H9 (cell line): ENCODE data around the gene RABGAP1L. TPM values are rescaled to one million over a fixed set of nuclear protein-coding genes. Genes with fewer than 3 reads are reported as not detected.

Source experiments
- DNase-seq: peaks from one replicate; pipeline ENCODE4 v3.0.0-alpha.2; 2017
- H2AFZ ChIP-seq: one replicate; pipeline ENCODE4 v1.6.1; 2013; ENCODE audit warnings: mild to moderate bottlenecking, low read length, control low read depth, moderate library complexity
- H2AK5ac ChIP-seq: 2 replicates; pipeline ENCODE4 v1.6.1; 2013; ENCODE audit warnings: low read length, control low read depth, mixed read lengths; ENCODE audit not compliant: insufficient read length
- H2BK120ac ChIP-seq: one replicate; pipeline ENCODE4 v1.6.1; 2013; ENCODE audit warnings: low read depth, mild to moderate bottlenecking, low read length, control low read depth, inconsistent platforms; ENCODE audit not compliant: poor library complexity, severe bottlenecking
- H2BK12ac ChIP-seq: 2 replicates; pipeline ENCODE4 v1.6.1; 2013; ENCODE audit warnings: low read length, control low read depth, mixed read lengths, low read depth; ENCODE audit not compliant: insufficient read length
- H2BK15ac ChIP-seq: 2 replicates; pipeline ENCODE4 v1.6.1; 2013; ENCODE audit warnings: low read depth, low read length, control low read depth
- H2BK20ac ChIP-seq: one replicate; pipeline ENCODE4 v1.6.1; 2013; ENCODE audit warnings: low read depth, mild to moderate bottlenecking, low read length, control low read depth, inconsistent platforms; ENCODE audit not compliant: poor library complexity, severe bottlenecking
- H2BK5ac ChIP-seq: 2 replicates; pipeline ENCODE4 v1.6.1; 2013; ENCODE audit warnings: low read length, control low read depth, mixed read lengths; ENCODE audit not compliant: insufficient read length
- H3K14ac ChIP-seq: 2 replicates; pipeline ENCODE4 v1.6.1; 2013; ENCODE audit warnings: low read length, control low read depth; ENCODE audit not compliant: insufficient read depth
- H3K18ac ChIP-seq: 2 replicates; pipeline ENCODE4 v1.6.1; 2013; ENCODE audit warnings: low read depth, mild to moderate bottlenecking, mixed read lengths, low read length, control low read depth; ENCODE audit not compliant: insufficient read length
- H3K23ac ChIP-seq: 2 replicates; pipeline ENCODE4 v1.6.1; 2013; ENCODE audit warnings: low read length, control low read depth, mixed read lengths, low read depth; ENCODE audit not compliant: insufficient read length
- H3K23me2 ChIP-seq: 2 replicates; pipeline ENCODE4 v1.6.1; 2013; ENCODE audit warnings: low read depth, mild to moderate bottlenecking, mixed read lengths, low read length, control low read depth; ENCODE audit not compliant: insufficient read length, poor library complexity, severe bottlenecking
- H3K27ac ChIP-seq: 2 replicates; pipeline ENCODE4 v1.5.1; 2013; ENCODE audit warnings: low read length, control low read depth, mixed read lengths, low read depth; ENCODE audit not compliant: insufficient read length
- H3K27me3 ChIP-seq: 2 replicates; pipeline ENCODE4 v1.6.1; 2013; ENCODE audit warnings: low read length, control low read depth, inconsistent platforms; ENCODE audit not compliant: insufficient read depth
- H3K4ac ChIP-seq: 2 replicates; pipeline ENCODE4 v1.6.1; 2013; ENCODE audit warnings: low read depth, mild to moderate bottlenecking, control low read depth, inconsistent platforms, low read length, moderate library complexity
- H3K4me1 ChIP-seq: 2 replicates; pipeline ENCODE4 v1.6.1; 2013; ENCODE audit warnings: low read length, control low read depth, inconsistent platforms; ENCODE audit not compliant: insufficient read depth
- H3K4me2 ChIP-seq: 2 replicates; pipeline ENCODE4 v1.6.1; 2013; ENCODE audit warnings: low read length, control low read depth, mixed read lengths; ENCODE audit not compliant: insufficient read length, insufficient read depth
- H3K56ac ChIP-seq: 2 replicates; pipeline ENCODE4 v1.6.1; 2013; ENCODE audit warnings: low read depth, mild to moderate bottlenecking, mixed read lengths, low read length, control low read depth; ENCODE audit not compliant: insufficient read length
- H3K79me1 ChIP-seq: 2 replicates; pipeline ENCODE4 v1.6.1; 2013; ENCODE audit warnings: low read depth, mild to moderate bottlenecking, moderate library complexity, low read length, control low read depth, inconsistent platforms; ENCODE audit not compliant: insufficient read depth, poor library complexity, severe bottlenecking
- H3K79me2 ChIP-seq: 2 replicates; pipeline ENCODE4 v1.6.1; 2013; ENCODE audit warnings: low read length, control low read depth, inconsistent platforms; ENCODE audit not compliant: insufficient read depth
- H3K9ac ChIP-seq: 2 replicates; pipeline ENCODE4 v1.6.1; 2013; ENCODE audit warnings: low read length, control low read depth, mixed read lengths; ENCODE audit not compliant: insufficient read length; ENCODE audit errors: extremely low read depth
- H3K9me3 ChIP-seq: one replicate; pipeline ENCODE4 v1.6.1; 2013; ENCODE audit warnings: low read depth, low read length, inconsistent platforms; ENCODE audit not compliant: control insufficient read depth
- H3T11ph ChIP-seq: one replicate; pipeline ENCODE4 v1.6.1; 2013; ENCODE audit warnings: mild to moderate bottlenecking, low read length, control low read depth, inconsistent platforms
- H4K20me1 ChIP-seq: one replicate; pipeline ENCODE4 v1.6.1; 2013; ENCODE audit not compliant: control insufficient read depth, insufficient read length, insufficient read depth
- H4K5ac ChIP-seq: 2 replicates; pipeline ENCODE4 v1.6.1; 2013; ENCODE audit warnings: low read depth, mild to moderate bottlenecking, mixed read lengths, low read length, control low read depth; ENCODE audit not compliant: insufficient read length
- H4K8ac ChIP-seq: replicated peaks from 2 replicates; pipeline ENCODE4 v1.6.1; 2013; ENCODE audit warnings: low read length, control low read depth, mixed read lengths, low read depth; ENCODE audit not compliant: insufficient read length
- H4K91ac ChIP-seq: 2 replicates; pipeline ENCODE4 v1.6.1; 2013; ENCODE audit warnings: low read depth, mild to moderate bottlenecking, moderate library complexity, mixed read lengths, low read length, control low read depth; ENCODE audit not compliant: insufficient read length
- H3K27ac Mint-ChIP-seq, 3 experiments: 2 replicates in 2 of 3; 3 replicates in 1 of 3; pipeline ENCODE4 v1.8.0; 2020 to 2021; ENCODE audit warnings: mixed read lengths in 3 of 3, mild to moderate bottlenecking in 1 of 3, moderate library complexity in 1 of 3
- H3K27me3 Mint-ChIP-seq: 2 replicates; pipeline ENCODE4 v1.8.0; 2021; ENCODE audit warnings: low read depth, mild to moderate bottlenecking, moderate library complexity, mixed read lengths
- H3K36me3 Mint-ChIP-seq, 3 experiments: 2 replicates in 2 of 3; 3 replicates in 1 of 3; pipeline ENCODE4 v1.8.0; 2020 to 2021; ENCODE audit warnings: low read depth in 3 of 3, mixed read lengths in 3 of 3; ENCODE audit not compliant: insufficient read depth in 1 of 3
- H3K4me1 Mint-ChIP-seq, 2 experiments: 2 replicates each; pipeline ENCODE4 v1.8.0; 2020; ENCODE audit warnings: mixed read lengths in 2 of 2
- H3K4me3 Mint-ChIP-seq, 2 experiments: 2 replicates in 1 of 2; 3 replicates in 1 of 2; pipeline ENCODE4 v1.8.0; 2020 to 2021; ENCODE audit warnings: mild to moderate bottlenecking in 2 of 2, mixed read lengths in 2 of 2, moderate library complexity in 1 of 2
- H3K9me3 Mint-ChIP-seq, 2 experiments: 2 replicates in 1 of 2; 3 replicates in 1 of 2; pipeline ENCODE4 v1.8.0; 2020; ENCODE audit warnings: mild to moderate bottlenecking in 2 of 2, mixed read lengths in 2 of 2, moderate library complexity in 1 of 2
- CTCF ChIP-seq: fragments of 200-600 bp; sonication (generic); conservative IDR thresholded peaks from 3 replicates; pipeline ENCODE4 v1.8.0; 2021; ENCODE audit warnings: antibody characterized with exemption, mild to moderate bottlenecking
- WGBS: extraction: QIAGEN DNeasy Blood & Tissue Kit; methylation state at CpG from one replicate; pipeline ENCODE4 v1.1.7; 2013; ENCODE audit warnings: missing lambda C conversion rate, low lambda C conversion rate, mixed read lengths; ENCODE audit not compliant: insufficient read length; ENCODE audit errors: extremely low coverage; 5-methylcytosine and 5-hydroxymethylcytosine counted together
- total RNA-seq: library from RNA; stranded (reverse); gene quantifications from 2 replicates; pipeline ENCODE4 v1.2.1, GENCODE V29; 2021

The RABGAP1L gene
- total RNA-seq, 1 experiment from 2014 or later = 147 TPM

- Histone ChIP-seq H3K27ac (no peak overlapping the region), H3K27me3 (no peaks in the 10 kb centered on the region), H2AK5ac (no peak overlapping the region), H3K14ac (no peak overlapping the region), H3K4me2 (no peak overlapping the region), H3K4me1 (no peaks in the 10 kb centered on the region; the same call in 1 of the 2 replicates), H3K79me2 (no peaks in the 10 kb centered on the region), H4K8ac (no peak overlapping the region), H3K56ac (no peak overlapping the region), H3K18ac (peak overlapping the region; percentile 56), H3K9me3 (no peaks in the 10 kb centered on the region), H2AFZ (no peak overlapping the region), H3T11ph (no peak overlapping the region), H3K79me1 (no peaks in the 10 kb centered on the region), H2BK20ac (no peak overlapping the region), H4K91ac (no peak overlapping the region), H3K4ac (no peak overlapping the region), H4K20me1 (no peaks in the 10 kb centered on the region), H2BK120ac (no peak overlapping the region), H2BK5ac (no peak overlapping the region), H3K23ac (no peak overlapping the region), H3K9ac (no peak overlapping the region), H3K23me2 (no peaks in the 10 kb centered on the region), H2BK15ac (no peak overlapping the region), H4K5ac (no peak overlapping the region), H2BK12ac (no peak overlapping the region)
- no peaks in the 10 kb centered on the region for H3K36me3 Mint-ChIP-seq
- no peaks in the 10 kb centered on the region for H3K9me3 Mint-ChIP-seq
- H3K4me3 Mint-ChIP-seq = no peak overlapping the region
- H3K27me3 Mint-ChIP-seq = no peaks in the 10 kb centered on the region
- peak; percentile 32 for DNase-seq
- TF ChIP-seq CTCF = no peak
- WGBS = no CpG with 5 or more reads among the region's 7 CpGs
- H3K27ac Mint-ChIP-seq = peak overlapping the region in 1 of 3 experiments; percentile 87; a peak in 2 of 7 replicates
- peaks cover 8% of the 10 kb centered on the region in 2 experiments; a peak in 3 of 4 replicates for H3K4me1 Mint-ChIP-seq
Measured at GRCh38 chr1:174678657-174679056, 519.3 kb downstream of the RABGAP1L start.
